ENCODE measurements around the gene PPP1R3C. TPM values are rescaled to one million over a fixed set of nuclear protein-coding genes. Genes with fewer than 3 reads are reported as not detected.

The PPP1R3C gene
- total and polyA plus RNA-seq, 3 experiments from 2014 or later = not detected

- CTCF ChIA-PET = interaction anchor here (2.9 kb wide), 1 partner anchor 328 kb away, joined by 9 read pairs; no protein-coding TSS in a partner anchor
- no peak for DNase-seq
- Histone ChIP-seq H3K9me3 (ENCODE audit: low read length) (no peaks in the 10 kb centered on the region), H3K27ac (ENCODE audit: low read depth, low read length) (no peak overlapping the region), H3K27me3 (ENCODE audit: insufficient read depth, low read length, poor library complexity, severe bottlenecking) (peaks cover 1% of the 10 kb centered on the region), H3K4me3 (ENCODE audit: low read length) (no peak overlapping the region), H3K36me3 (ENCODE audit: insufficient read depth, low read length) (no peaks in the 10 kb centered on the region), H3K4me1 (ENCODE audit: insufficient read depth, low read length) (no peaks in the 10 kb centered on the region)
- H3K4me1 Mint-ChIP-seq = no peaks in the 10 kb centered on the region
- no peak overlapping the region for H3K27ac Mint-ChIP-seq
- peaks cover 0 to 9% (median 5%) of the 10 kb centered on the region in 5 donors for H3K9me3 Mint-ChIP-seq
- no peak overlapping the region for H3K4me3 Mint-ChIP-seq
- peaks cover 16 to 66% of the 10 kb centered on the region in 2 donors for H3K27me3 Mint-ChIP-seq
- POLR2A ChIA-PET = no interaction called here
- peaks cover 0 to 9% (median 0%) of the 10 kb centered on the region in 3 donors for H3K36me3 Mint-ChIP-seq
These were observed 5.9 kb downstream of the PPP1R3C start for GRCh38 chr10:91626936-91627335.

GRCh38 chr10:91624633-91625032 is 8.2 kb downstream of the PPP1R3C start:
- Histone ChIP-seq H3K27me3 (ENCODE audit: insufficient read depth, low read length, poor library complexity, severe bottlenecking) (no peaks in the 10 kb centered on the region), H3K4me1 (ENCODE audit: insufficient read depth, low read length) (no peaks in the 10 kb centered on the region), H3K4me3 (ENCODE audit: low read length) (no peak overlapping the region), H3K27ac (ENCODE audit: low read depth, low read length) (no peak overlapping the region), H3K36me3 (ENCODE audit: insufficient read depth, low read length) (no peaks in the 10 kb centered on the region), H3K9me3 (ENCODE audit: low read length) (no peaks in the 10 kb centered on the region)
- H3K4me1 Mint-ChIP-seq = no peaks in the 10 kb centered on the region
- H3K27ac Mint-ChIP-seq = no peak overlapping the region
- ChIA-PET CTCF (interaction anchor here (1.8 kb wide), 1 partner anchor 10 kb away, joined by 4 read pairs; no protein-coding TSS in a partner anchor), POLR2A (no interaction called here)
- H3K9me3 Mint-ChIP-seq = peaks cover 0 to 11% (median 8%) of the 10 kb centered on the region in 5 donors
- peaks cover 0 to 9% (median 2%) of the 10 kb centered on the region in 3 donors for H3K36me3 Mint-ChIP-seq
- H3K27me3 Mint-ChIP-seq = peaks cover 11 to 58% of the 10 kb centered on the region in 2 donors
- no peak for DNase-seq
- H3K4me3 Mint-ChIP-seq = no peak overlapping the region

GRCh38 chr10:91622601-91623000 is 10.3 kb downstream of the PPP1R3C start:
- no peak overlapping the region for H3K27ac ChIP-seq (ENCODE audit: low read depth, low read length)
- H3K36me3 ChIP-seq (ENCODE audit: insufficient read depth, low read length) = no peaks in the 10 kb centered on the region
- no peaks in the 10 kb centered on the region for H3K27me3 ChIP-seq (ENCODE audit: insufficient read depth, low read length, poor library complexity, severe bottlenecking)
- Mint-ChIP-seq H3K4me1 (no peaks in the 10 kb centered on the region), H3K9me3 (peaks cover 2 to 11% (median 8%) of the 10 kb centered on the region in 5 donors), H3K27me3 (peaks cover 7 to 48% of the 10 kb centered on the region in 2 donors), H3K36me3 (peaks cover 0 to 9% (median 2%) of the 10 kb centered on the region in 3 donors), H3K27ac (no peak overlapping the region), H3K4me3 (no peak overlapping the region)
- no peaks in the 10 kb centered on the region for H3K4me1 ChIP-seq (ENCODE audit: insufficient read depth, low read length)
- H3K9me3 ChIP-seq (ENCODE audit: low read length) = no peaks in the 10 kb centered on the region
- DNase-seq = no peak
- no peak overlapping the region for H3K4me3 ChIP-seq (ENCODE audit: low read length)
- ChIA-PET CTCF (no interaction called here), POLR2A (no interaction called here)

- CTCF ChIA-PET = no interaction called here
- POLR2A ChIA-PET = no interaction called here
These were observed 11.3 kb downstream of the PPP1R3C start for GRCh38 chr10:91621483-91622113.

GRCh38 chr10:91617072-91617609 is 15.7 kb downstream of the PPP1R3C start:
- no peak overlapping the region for H3K27ac Mint-ChIP-seq
- no peaks in the 10 kb centered on the region for H3K4me1 ChIP-seq (ENCODE audit: insufficient read depth, low read length)
- ChIA-PET CTCF (no interaction called here), POLR2A (no interaction called here)
- H3K4me3 ChIP-seq (ENCODE audit: low read length) = no peak overlapping the region
- H3K4me1 Mint-ChIP-seq = no peaks in the 10 kb centered on the region
- H3K27ac ChIP-seq (ENCODE audit: low read depth, low read length) = no peak overlapping the region
- no peaks in the 10 kb centered on the region for H3K27me3 ChIP-seq (ENCODE audit: insufficient read depth, low read length, poor library complexity, severe bottlenecking)
- H3K4me3 Mint-ChIP-seq = no peak overlapping the region
- no peaks in the 10 kb centered on the region for H3K9me3 ChIP-seq (ENCODE audit: low read length)
- no peaks in the 10 kb centered on the region for H3K36me3 ChIP-seq (ENCODE audit: insufficient read depth, low read length)
- H3K9me3 Mint-ChIP-seq = peaks cover 0 to 3% (median 2%) of the 10 kb centered on the region in 5 donors
- H3K36me3 Mint-ChIP-seq = peaks cover 0 to 2% (median 0%) of the 10 kb centered on the region in 3 donors
- peaks cover 6 to 36% of the 10 kb centered on the region in 2 donors for H3K27me3 Mint-ChIP-seq
- DNase-seq = no peak

More at GRCh38 chr10:91621483-91622113, 11.3 kb downstream of the PPP1R3C start:
- Mint-ChIP-seq H3K9me3 (peaks cover 2 to 11% (median 8%) of the 10 kb centered on the region in 5 donors), H3K4me1 (no peaks in the 10 kb centered on the region), H3K4me3 (no peak overlapping the region), H3K36me3 (peaks cover 0 to 9% (median 2%) of the 10 kb centered on the region in 3 donors), H3K27me3 (peaks cover 7 to 49% of the 10 kb centered on the region in 2 donors), H3K27ac (no peak overlapping the region)
- no peak for DNase-seq
- Histone ChIP-seq H3K4me1 (ENCODE audit: insufficient read depth, low read length) (no peaks in the 10 kb centered on the region), H3K4me3 (ENCODE audit: low read length) (no peak overlapping the region), H3K9me3 (ENCODE audit: low read length) (no peaks in the 10 kb centered on the region), H3K36me3 (ENCODE audit: insufficient read depth, low read length) (no peaks in the 10 kb centered on the region), H3K27ac (ENCODE audit: low read depth, low read length) (no peak overlapping the region), H3K27me3 (ENCODE audit: insufficient read depth, low read length, poor library complexity, severe bottlenecking) (no peaks in the 10 kb centered on the region)

- Histone ChIP-seq H3K27me3 (ENCODE audit: insufficient read depth, low read length, poor library complexity, severe bottlenecking) (no peaks in the 10 kb centered on the region), H3K4me1 (ENCODE audit: insufficient read depth, low read length) (no peaks in the 10 kb centered on the region), H3K9me3 (ENCODE audit: low read length) (no peaks in the 10 kb centered on the region), H3K4me3 (ENCODE audit: low read length) (no peak overlapping the region), H3K27ac (ENCODE audit: low read depth, low read length) (no peak overlapping the region), H3K36me3 (ENCODE audit: insufficient read depth, low read length) (no peaks in the 10 kb centered on the region)
- no peak overlapping the region for H3K4me3 Mint-ChIP-seq
- no peaks in the 10 kb centered on the region for H3K4me1 Mint-ChIP-seq
- H3K9me3 Mint-ChIP-seq = peaks cover 0 to 2% (median 0%) of the 10 kb centered on the region in 5 donors
- peaks cover 6 to 33% of the 10 kb centered on the region in 2 donors for H3K27me3 Mint-ChIP-seq
- DNase-seq = no peak
- ChIA-PET CTCF (no interaction called here), POLR2A (no interaction called here)
- H3K27ac Mint-ChIP-seq = no peak overlapping the region
- peaks cover 0 to 2% (median 0%) of the 10 kb centered on the region in 3 donors for H3K36me3 Mint-ChIP-seq
These were observed 16.7 kb downstream of the PPP1R3C start for GRCh38 chr10:91616137-91616536.

- Histone ChIP-seq H3K4me3 (ENCODE audit: low read length) (no peak overlapping the region), H3K36me3 (ENCODE audit: insufficient read depth, low read length) (no peaks in the 10 kb centered on the region), H3K4me1 (ENCODE audit: insufficient read depth, low read length) (no peaks in the 10 kb centered on the region), H3K27ac (ENCODE audit: low read depth, low read length) (no peak overlapping the region), H3K27me3 (ENCODE audit: insufficient read depth, low read length, poor library complexity, severe bottlenecking) (no peaks in the 10 kb centered on the region), H3K9me3 (ENCODE audit: low read length) (no peaks in the 10 kb centered on the region)
- ChIA-PET POLR2A (no interaction called here), CTCF (no interaction called here)
- Mint-ChIP-seq H3K4me1 (no peaks in the 10 kb centered on the region), H3K36me3 (no peaks in the 10 kb centered on the region), H3K27me3 (peaks cover 3 to 34% of the 10 kb centered on the region in 2 donors), H3K27ac (no peak overlapping the region), H3K9me3 (peaks cover 0 to under 1% (median 0%) of the 10 kb centered on the region in 5 donors), H3K4me3 (no peak overlapping the region)
- no peak for DNase-seq
These were observed 18.6 kb downstream of the PPP1R3C start for GRCh38 chr10:91614225-91614624.

- Mint-ChIP-seq H3K4me3 (no peak overlapping the region), H3K27ac (no peak overlapping the region), H3K36me3 (no peaks in the 10 kb centered on the region), H3K9me3 (no peaks in the 10 kb centered on the region), H3K27me3 (peaks cover 3 to 30% of the 10 kb centered on the region in 2 donors), H3K4me1 (no peaks in the 10 kb centered on the region)
- ChIA-PET POLR2A (no interaction called here), CTCF (no interaction called here)
- no peak overlapping the region for H3K27ac ChIP-seq (ENCODE audit: low read depth, low read length)
- no peaks in the 10 kb centered on the region for H3K4me1 ChIP-seq (ENCODE audit: insufficient read depth, low read length)
- H3K36me3 ChIP-seq (ENCODE audit: insufficient read depth, low read length) = no peaks in the 10 kb centered on the region
- no peak overlapping the region for H3K4me3 ChIP-seq (ENCODE audit: low read length)
- H3K9me3 ChIP-seq (ENCODE audit: low read length) = no peaks in the 10 kb centered on the region
- H3K27me3 ChIP-seq (ENCODE audit: insufficient read depth, low read length, poor library complexity, severe bottlenecking) = no peaks in the 10 kb centered on the region
- no peak for DNase-seq
These were observed 19.3 kb downstream of the PPP1R3C start for GRCh38 chr10:91613411-91614187.

Data from CD8-positive, alpha-beta memory T cell (primary cell).